ENCODE measurements around the gene TMEM254.

The TMEM254 gene

GRCh38 chr10:80139265-80139664, 60.8 kb downstream of the TMEM254 start:
- H3K27ac ChIP-seq (ENCODE audit: low read depth, low read length, poor library complexity, severe bottlenecking): no peak overlapping the region
- TF ChIP-seq CTCF (IDR thresholded peaks at IDR 0.05; ENCODE audit: low read length): no peak
- no peak for TF ChIP-seq EZH2 (IDR thresholded peaks at IDR 0.05; ENCODE audit: borderline replicate concordance, low read length)
- H3K9me3 ChIP-seq (ENCODE audit: low read length): no peaks in the 10 kb centered on the region
- H4K20me1 ChIP-seq (ENCODE audit: insufficient read depth, low read length): no peaks in the 10 kb centered on the region
- H3K9ac ChIP-seq (ENCODE audit: low read length): no peak overlapping the region
- no peaks in the 10 kb centered on the region for H3K9me2 ChIP-seq (ENCODE audit: low read depth, low read length)
- peaks cover 5% of the 10 kb centered on the region for H3K4me1 ChIP-seq (ENCODE audit: insufficient read depth, low read length, severe bottlenecking)
- H3K36me3 ChIP-seq (ENCODE audit: insufficient read depth, low read length): no peaks in the 10 kb centered on the region
- H3K4me2 ChIP-seq (ENCODE audit: low read length): no peak overlapping the region
- no peak overlapping the region for H3K4me3 ChIP-seq (ENCODE audit: low read depth, low read length, poor library complexity, severe bottlenecking)
- H3F3A ChIP-seq (ENCODE audit: insufficient read depth, low read length): no peaks in the 10 kb centered on the region
- no peak overlapping the region for H2AFZ ChIP-seq (ENCODE audit: low read length)
- no peaks in the 10 kb centered on the region for H3K79me2 ChIP-seq (ENCODE audit: insufficient read depth, low read length)
- no peaks in the 10 kb centered on the region for H3K27me3 ChIP-seq (ENCODE audit: insufficient read depth, low read length)

GRCh38 chr10:80140251-80140650, 61.8 kb downstream of the TMEM254 start:
- Histone ChIP-seq H3K4me3 (ENCODE audit: low read depth, low read length, poor library complexity, severe bottlenecking) (no peak overlapping the region), H3K4me2 (ENCODE audit: low read length) (no peak overlapping the region), H3F3A (ENCODE audit: insufficient read depth, low read length) (no peaks in the 10 kb centered on the region), H3K9ac (ENCODE audit: low read length) (no peak overlapping the region), H3K9me3 (ENCODE audit: low read length) (no peaks in the 10 kb centered on the region), H2AFZ (ENCODE audit: low read length) (no peak overlapping the region), H3K36me3 (ENCODE audit: insufficient read depth, low read length) (no peaks in the 10 kb centered on the region), H3K79me2 (ENCODE audit: insufficient read depth, low read length) (no peaks in the 10 kb centered on the region), H3K4me1 (ENCODE audit: insufficient read depth, low read length, severe bottlenecking) (peaks cover 5% of the 10 kb centered on the region), H3K27me3 (ENCODE audit: insufficient read depth, low read length) (no peaks in the 10 kb centered on the region), H4K20me1 (ENCODE audit: insufficient read depth, low read length) (no peaks in the 10 kb centered on the region), H3K27ac (ENCODE audit: low read depth, low read length, poor library complexity, severe bottlenecking) (no peak overlapping the region), H3K9me2 (ENCODE audit: low read depth, low read length) (no peaks in the 10 kb centered on the region)
- TF ChIP-seq EZH2 (IDR thresholded peaks at IDR 0.05; ENCODE audit: borderline replicate concordance, low read length): no peak
- TF ChIP-seq CTCF (IDR thresholded peaks at IDR 0.05; ENCODE audit: low read length): no peak

GRCh38 chr10:80141696-80142460, 63.4 kb downstream of the TMEM254 start:
- Histone ChIP-seq H3K9me3 (ENCODE audit: low read length) (no peaks in the 10 kb centered on the region), H3K4me2 (ENCODE audit: low read length) (no peak overlapping the region), H3K27me3 (ENCODE audit: insufficient read depth, low read length) (no peaks in the 10 kb centered on the region), H4K20me1 (ENCODE audit: insufficient read depth, low read length) (no peaks in the 10 kb centered on the region; the same call in 1 of the 2 replicates), H2AFZ (ENCODE audit: low read length) (no peak overlapping the region), H3K4me1 (ENCODE audit: insufficient read depth, low read length, severe bottlenecking) (peaks cover 5% of the 10 kb centered on the region), H3K79me2 (ENCODE audit: insufficient read depth, low read length) (no peaks in the 10 kb centered on the region), H3K9ac (ENCODE audit: low read length) (no peak overlapping the region), H3K27ac (ENCODE audit: low read depth, low read length, poor library complexity, severe bottlenecking) (no peak overlapping the region), H3K9me2 (ENCODE audit: low read depth, low read length) (no peaks in the 10 kb centered on the region), H3F3A (ENCODE audit: insufficient read depth, low read length) (no peaks in the 10 kb centered on the region), H3K4me3 (ENCODE audit: low read depth, low read length, poor library complexity, severe bottlenecking) (no peak overlapping the region), H3K36me3 (ENCODE audit: insufficient read depth, low read length) (no peaks in the 10 kb centered on the region)
- TF ChIP-seq CTCF (IDR thresholded peaks at IDR 0.05; ENCODE audit: low read length) (no peak), EZH2 (IDR thresholded peaks at IDR 0.05; ENCODE audit: borderline replicate concordance, low read length) (no peak)
